Measurements from ENCODE around the gene NFYA. TPM values are rescaled to one million over a fixed set of nuclear protein-coding genes. Genes with fewer than 3 reads are reported as not detected.
A peak's percentile ranks its signal among the peaks of the same experiment; 100 is the strongest.

The NFYA gene
- total RNA-seq, 3 donors from 2014 or later, result 28.6 to 33.4 (median 29.8) TPM

GRCh38 chr6:41064841-41065240 is 7.9 kb upstream of the NFYA start:
- intact Hi-C loops (cut with DNase I; ENCODE audit: low total_unique reads), result no loop called here
- Histone ChIP-seq H3K4me3 (no peak overlapping the region), H3K27me3 (no peaks in the 10 kb centered on the region), H3K27ac (no peak overlapping the region), H3K4me1 (no peaks in the 10 kb centered on the region), H3K36me3 (no peaks in the 10 kb centered on the region), H3K9me3 (no peaks in the 10 kb centered on the region)
- DNase-seq (ENCODE audit: low spot score in 2 of 2), result no peak
- TF ChIP-seq POLR2AphosphoS5 (IDR thresholded peaks at IDR 0.05) (no peak), POLR2A (IDR thresholded peaks at IDR 0.05) (no peak), CTCF (IDR thresholded peaks at IDR 0.05) (no peak)

- no peaks in the 10 kb centered on the region for H3K27me3 ChIP-seq
- intact Hi-C loops (cut with DNase I; ENCODE audit: low total_unique reads), result no loop called here
- no peak overlapping the region for H3K27ac ChIP-seq
- H3K4me3 ChIP-seq, result no peak overlapping the region
- TF ChIP-seq POLR2AphosphoS5 (IDR thresholded peaks at IDR 0.05) (no peak), CTCF (IDR thresholded peaks at IDR 0.05) (no peak), POLR2A (IDR thresholded peaks at IDR 0.05) (no peak)
- no peaks in the 10 kb centered on the region for H3K36me3 ChIP-seq
- no peaks in the 10 kb centered on the region for H3K9me3 ChIP-seq
- peaks cover 0 to 2% of the 10 kb centered on the region in 2 donors for H3K4me1 ChIP-seq
- DNase-seq (ENCODE audit: low spot score in 2 of 2), result no peak
These were observed 7.2 kb upstream of the NFYA start for GRCh38 chr6:41065550-41066026.

- H3K9me3 ChIP-seq, result no peaks in the 10 kb centered on the region
- TF ChIP-seq POLR2A (IDR thresholded peaks at IDR 0.05), result no peak
- TF ChIP-seq CTCF (IDR thresholded peaks at IDR 0.05), result peak; percentile 67 to 86 (median 78)
- no peak for TF ChIP-seq POLR2AphosphoS5 (IDR thresholded peaks at IDR 0.05)
- H3K27me3 ChIP-seq, result no peaks in the 10 kb centered on the region
- no peaks in the 10 kb centered on the region for H3K36me3 ChIP-seq
- H3K4me1 ChIP-seq, result peaks cover 0 to 8% of the 10 kb centered on the region in 2 donors
- peak; percentile 55 to 69 for DNase-seq (ENCODE audit: low spot score in 2 of 2)
- intact Hi-C loops (cut with DNase I; ENCODE audit: low total_unique reads), result no loop called here
- H3K27ac ChIP-seq, result no peak overlapping the region
- H3K4me3 ChIP-seq, result no peak overlapping the region
These were observed 5.9 kb upstream of the NFYA start for GRCh38 chr6:41066867-41067304.

- H3K27me3 ChIP-seq, result no peaks in the 10 kb centered on the region
- peak overlapping the region; percentile 78 to 99 (median 90) for H3K4me3 ChIP-seq
- H3K27ac ChIP-seq, result peak overlapping the region; percentile 99
- H3K9me3 ChIP-seq, result no peaks in the 10 kb centered on the region
- peaks cover 0 to 8% of the 10 kb centered on the region in 2 donors for H3K4me1 ChIP-seq
- intact Hi-C loops (cut with DNase I; ENCODE audit: low total_unique reads), result loop anchor here (5.0 kb wide), 1 partner anchor 1186 kb away; no protein-coding TSS in a partner anchor
- TF ChIP-seq POLR2AphosphoS5 (IDR thresholded peaks at IDR 0.05), result no peak
- peak in 1 of 3 donors; percentile 10 for TF ChIP-seq CTCF (IDR thresholded peaks at IDR 0.05)
- no peak for TF ChIP-seq POLR2A (IDR thresholded peaks at IDR 0.05)
- DNase-seq (ENCODE audit: low spot score in 2 of 2), result no peak
- no peaks in the 10 kb centered on the region for H3K36me3 ChIP-seq
These were observed 1.3 kb upstream of the NFYA start for GRCh38 chr6:41071501-41071922.

- Histone ChIP-seq H3K9me3 (no peaks in the 10 kb centered on the region), H3K4me1 (peaks cover 0 to 8% of the 10 kb centered on the region in 2 donors), H3K27ac (peak within 1 kb of the TSS; percentile 99), H3K4me3 (peak within 1 kb of the TSS; percentile 78 to 99 (median 90)), H3K27me3 (no peaks in the 10 kb centered on the region), H3K36me3 (no peaks in the 10 kb centered on the region)
- TF ChIP-seq POLR2AphosphoS5 (IDR thresholded peaks at IDR 0.05), result peak; percentile 78 to 89 (median 86)
- TF ChIP-seq CTCF (IDR thresholded peaks at IDR 0.05), result peak in 1 of 3 donors; percentile 22
- peak; percentile 45 for TF ChIP-seq POLR2A (IDR thresholded peaks at IDR 0.05)
- peak; percentile 99 for DNase-seq (ENCODE audit: low spot score in 2 of 2)
- intact Hi-C loops (cut with DNase I; ENCODE audit: low total_unique reads), result loop anchor here (5.0 kb wide), 1 partner anchor 1185 kb away; no protein-coding TSS in a partner anchor
These were observed 595 bp upstream of the NFYA start, which contains the start of gene OARD1 for GRCh38 chr6:41071923-41072835. TSS of gene OARD1 (minus strand) at chr6:41072356. CDS start at chr6:41071634, 722 bp downstream.
